ENCODE data around the gene KIAA2012. TPM values are rescaled to one million over a fixed set of nuclear protein-coding genes. Genes with fewer than 3 reads are reported as not detected.

KIAA2012 gene
- total RNA-seq, 2 experiments from 2014 or later = not detected

- POLR2A ChIA-PET = no interaction called here
- no peak overlapping the region for H3K27ac ChIP-seq (ENCODE audit: low read depth, low read length, poor library complexity, severe bottlenecking)
- no peak for TF ChIP-seq CTCF (conservative IDR thresholded peaks at IDR 0.05; ENCODE audit: low read length)
- TF ChIP-seq EZH2phosphoT487 (IDR thresholded peaks at IDR 0.05; ENCODE audit: borderline replicate concordance, low read depth, low read length) = no peak
- no peaks in the 10 kb centered on the region for H3K9me3 ChIP-seq (ENCODE audit: low read length)
- intact Hi-C loops (cut with micrococcal nuclease; ENCODE audit: unreplicated experiment) = no loop called here
- no peaks in the 10 kb centered on the region for H4K20me1 ChIP-seq (ENCODE audit: insufficient read depth, low read length)
- H2AFZ ChIP-seq (ENCODE audit: low read length) = no peak overlapping the region
- no peaks in the 10 kb centered on the region for H3K9me2 ChIP-seq (ENCODE audit: insufficient read depth, low read length)
- BruUV-seq (replicated peaks) = no TSS peak
- H3K4me2 ChIP-seq (ENCODE audit: low read length) = no peak overlapping the region
- H3K4me1 ChIP-seq (ENCODE audit: insufficient read depth, low read length, poor library complexity, severe bottlenecking) = no peaks in the 10 kb centered on the region
- no peaks in the 10 kb centered on the region for H3K79me2 ChIP-seq (ENCODE audit: insufficient read depth, low read depth, low read length)
- no peak for DNase-seq (ENCODE audit: low spot score)
- H3K4me3 ChIP-seq (ENCODE audit: low read depth, low read length, poor library complexity, severe bottlenecking) = no peak overlapping the region
- no peaks in the 10 kb centered on the region for H3K36me3 ChIP-seq (ENCODE audit: insufficient read depth, low read length)
- CTCF ChIA-PET (ENCODE audit: unreplicated experiment) = no interaction called here
Measured at GRCh38 chr2:202165945-202166344, 92.9 kb downstream of the KIAA2012 start.

GRCh38 chr2:202169131-202169530, 96.1 kb downstream of the KIAA2012 start:
- Histone ChIP-seq H3K36me3 (ENCODE audit: insufficient read depth, low read length) (no peaks in the 10 kb centered on the region), H3K4me3 (ENCODE audit: low read depth, low read length, poor library complexity, severe bottlenecking) (no peak overlapping the region), H3K9me2 (ENCODE audit: insufficient read depth, low read length) (no peaks in the 10 kb centered on the region), H4K20me1 (ENCODE audit: insufficient read depth, low read length) (no peaks in the 10 kb centered on the region), H3K27ac (ENCODE audit: low read depth, low read length, poor library complexity, severe bottlenecking) (no peak overlapping the region), H3K79me2 (ENCODE audit: insufficient read depth, low read depth, low read length) (no peaks in the 10 kb centered on the region), H3K4me1 (ENCODE audit: insufficient read depth, low read length, poor library complexity, severe bottlenecking) (no peaks in the 10 kb centered on the region), H3K9me3 (ENCODE audit: low read length) (no peaks in the 10 kb centered on the region), H3K4me2 (ENCODE audit: low read length) (no peak overlapping the region), H2AFZ (ENCODE audit: low read length) (no peak overlapping the region)
- intact Hi-C loops (cut with micrococcal nuclease; ENCODE audit: unreplicated experiment) = no loop called here
- no TSS peak for BruUV-seq (replicated peaks)
- CTCF ChIA-PET (ENCODE audit: unreplicated experiment) = interaction anchor here (1.3 kb wide), 1 partner anchor 304 kb away, joined by 3 read pairs; no protein-coding TSS in a partner anchor
- no peak for TF ChIP-seq EZH2phosphoT487 (IDR thresholded peaks at IDR 0.05; ENCODE audit: borderline replicate concordance, low read depth, low read length)
- TF ChIP-seq CTCF (conservative IDR thresholded peaks at IDR 0.05; ENCODE audit: low read length) = no peak
- POLR2A ChIA-PET = interaction anchor here (0.5 to 0.7 kb wide), 2 partner anchors 26 to 308 kb away, joined by 3 to 10 read pairs; no protein-coding TSS in a partner anchor
- DNase-seq (ENCODE audit: low spot score) = no peak

- DNase-seq (ENCODE audit: low spot score) = no peak
- BruUV-seq (replicated peaks) = no TSS peak
- no peak for TF ChIP-seq CTCF (conservative IDR thresholded peaks at IDR 0.05; ENCODE audit: low read length)
- no peak for TF ChIP-seq EZH2phosphoT487 (IDR thresholded peaks at IDR 0.05; ENCODE audit: borderline replicate concordance, low read depth, low read length)
- Histone ChIP-seq H3K36me3 (ENCODE audit: insufficient read depth, low read length) (no peaks in the 10 kb centered on the region), H3K27ac (ENCODE audit: low read depth, low read length, poor library complexity, severe bottlenecking) (no peak overlapping the region), H3K79me2 (ENCODE audit: insufficient read depth, low read depth, low read length) (no peaks in the 10 kb centered on the region), H4K20me1 (ENCODE audit: insufficient read depth, low read length) (no peaks in the 10 kb centered on the region), H3K4me1 (ENCODE audit: insufficient read depth, low read length, poor library complexity, severe bottlenecking) (no peaks in the 10 kb centered on the region), H3K9me3 (ENCODE audit: low read length) (no peaks in the 10 kb centered on the region), H3K4me3 (ENCODE audit: low read depth, low read length, poor library complexity, severe bottlenecking) (no peak overlapping the region), H2AFZ (ENCODE audit: low read length) (no peak overlapping the region), H3K4me2 (ENCODE audit: low read length) (no peak overlapping the region), H3K9me2 (ENCODE audit: insufficient read depth, low read length) (no peaks in the 10 kb centered on the region)
- intact Hi-C loops (cut with micrococcal nuclease; ENCODE audit: unreplicated experiment) = loop anchor here (10.0 kb wide), 2 partner anchors 205 to 505 kb away; no protein-coding TSS in a partner anchor
- ChIA-PET POLR2A (interaction anchor here (0.5 to 1.1 kb wide), 3 partner anchors 27 to 309 kb away, joined by 3 to 10 read pairs (median 4); no protein-coding TSS in a partner anchor), CTCF (ENCODE audit: unreplicated experiment) (interaction anchor here (1.3 kb wide), 1 partner anchor 304 kb away, joined by 3 read pairs; no protein-coding TSS in a partner anchor)
Measured at GRCh38 chr2:202169832-202170424, 96.9 kb downstream of the KIAA2012 start.
